Uterus (tissue), 2 donors: ENCODE data around the gene LIMK2.

Experiments used
- CTCF ChIP-seq, 4 experiments: fragments of 200-600 bp in 2 of 4; fragments of 450-650 bp in 2 of 4; sonication (generic) in 2 of 4; IDR thresholded peaks; one replicate each; pipeline ENCODE4 v1.5.1; 2016 to 2019; ENCODE audit warnings: antibody characterized with exemption in 4 of 4, mild to moderate bottlenecking in 2 of 4, moderate library complexity in 1 of 4
- POLR2A ChIP-seq, 2 donors: fragments of 450-650 bp; IDR thresholded peaks; one replicate each; pipeline ENCODE4 v1.6.1; 2016; ENCODE audit warnings: antibody characterized with exemption in 2 of 2, mild to moderate bottlenecking in 1 of 2, moderate library complexity in 1 of 2

GRCh38 chr22:31274017-31274416 lies 61.9 kb downstream of the LIMK2 start:
- no peak for TF ChIP-seq CTCF (IDR thresholded peaks at IDR 0.05)
- no peak for TF ChIP-seq POLR2A (IDR thresholded peaks at IDR 0.05)
